HG03521 (cell line): ENCODE measurements around the gene RAB3A.
"Not testable (repeated sequence)": the region's sequence is repeated elsewhere in the genome, so short reads cannot be mapped to it uniquely, and the experiment has no call there.

Source experiments
- ATAC-seq: cut with Tn5 transposase; IDR thresholded peaks from one replicate; pipeline ENCODE4 v1.9.1; 2021; ENCODE audit warnings: mild to moderate bottlenecking, moderate library complexity; ENCODE audit not compliant: unreplicated experiment

The RAB3A gene

DNA sequence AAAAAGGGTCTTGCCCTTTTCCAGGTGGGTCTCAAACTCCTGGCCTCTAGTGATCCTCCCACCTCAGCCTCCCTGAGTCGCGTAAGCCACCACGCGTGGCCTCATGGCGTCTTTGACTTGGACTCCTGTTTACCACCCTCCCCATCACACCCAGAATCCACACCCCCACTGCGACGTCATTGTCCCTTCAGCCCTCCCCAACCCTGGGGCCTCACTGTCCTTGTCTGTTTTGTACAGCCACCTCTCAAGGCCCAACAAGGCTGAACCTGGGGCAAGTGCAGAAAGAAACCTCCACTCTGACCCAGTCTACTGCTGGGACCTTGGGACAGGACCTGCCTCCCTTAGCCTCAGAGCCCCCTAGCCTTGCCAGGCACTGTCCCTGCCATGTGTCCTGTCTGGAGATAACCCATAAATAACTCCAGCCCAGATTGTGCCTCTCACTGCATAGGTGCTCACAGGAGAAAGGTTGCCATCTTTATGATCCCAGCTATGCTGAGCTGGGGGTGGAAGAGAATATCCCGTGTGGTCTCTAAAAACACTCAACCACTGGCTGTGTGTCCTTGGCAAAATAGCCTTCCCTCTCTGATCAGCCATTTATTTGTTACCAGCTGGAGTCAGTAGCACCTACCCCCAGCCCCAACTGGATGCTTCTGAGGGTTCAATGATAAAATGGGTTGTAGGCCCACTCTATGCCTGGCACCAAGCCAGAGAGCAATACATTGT lies 32.1 kb downstream of the RAB3A start:
- no peak for ATAC-seq

- no peak for ATAC-seq
Observed at GRCh38 chr19:18170714-18171255, 33.1 kb downstream of the RAB3A start.

DNA sequence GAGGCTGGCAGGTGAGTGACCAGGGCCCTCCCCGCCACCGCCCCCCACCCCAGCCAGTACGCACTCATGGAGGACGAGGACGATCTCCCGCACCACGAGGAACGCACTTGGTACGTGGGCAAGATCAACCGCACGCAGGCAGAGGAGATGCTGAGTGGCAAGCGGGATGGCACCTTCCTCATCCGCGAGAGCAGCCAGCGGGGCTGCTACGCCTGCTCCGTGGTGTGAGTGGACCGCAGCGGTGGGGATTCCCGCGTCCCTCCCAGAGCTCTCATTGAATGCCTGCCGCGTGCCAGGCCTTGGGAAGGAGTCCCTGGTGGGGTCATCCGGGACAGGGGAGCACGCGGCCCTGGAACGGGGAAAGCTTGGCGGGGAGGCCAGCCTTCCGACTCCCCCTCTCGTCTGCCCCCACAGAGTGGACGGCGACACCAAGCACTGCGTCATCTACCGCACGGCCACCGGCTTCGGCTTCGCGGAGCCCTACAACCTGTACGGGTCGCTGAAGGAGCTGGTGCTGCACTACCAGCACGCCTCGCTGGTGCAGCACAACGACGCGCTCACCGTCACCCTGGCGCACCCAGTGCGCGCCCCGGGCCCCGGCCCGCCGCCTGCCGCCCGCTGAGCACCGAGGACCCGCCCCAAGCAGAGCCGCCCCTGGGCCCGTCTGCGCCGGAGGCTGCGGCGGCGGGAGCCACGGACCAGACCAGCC lies 35.0 kb downstream of the RAB3A start:
- no peak for ATAC-seq

- no peak for ATAC-seq
Observed at GRCh38 chr19:18167975-18168645, 35.7 kb downstream of the RAB3A start.

DNA sequence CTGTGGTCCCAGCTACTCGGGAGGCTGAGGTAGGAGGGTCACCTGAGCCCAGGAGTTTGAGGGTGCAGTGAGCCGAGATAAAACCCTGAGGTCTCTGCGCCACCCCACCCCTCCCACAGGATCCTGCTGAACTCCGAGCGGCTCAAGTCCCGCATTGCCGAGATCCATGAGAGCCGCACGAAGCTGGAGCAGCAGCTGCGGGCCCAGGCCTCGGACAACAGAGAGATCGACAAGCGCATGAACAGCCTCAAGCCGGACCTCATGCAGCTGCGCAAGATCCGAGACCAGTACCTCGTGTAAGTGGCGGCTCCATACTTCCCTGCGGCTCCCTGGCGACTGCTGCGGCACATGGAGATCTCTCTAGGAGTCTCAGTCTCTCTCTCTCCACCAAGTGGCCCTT lies 36.8 kb downstream of the RAB3A start:
- ATAC-seq: no peak

- ATAC-seq: no peak
Observed at GRCh38 chr19:18165794-18166544, 37.9 kb downstream of the RAB3A start.

DNA sequence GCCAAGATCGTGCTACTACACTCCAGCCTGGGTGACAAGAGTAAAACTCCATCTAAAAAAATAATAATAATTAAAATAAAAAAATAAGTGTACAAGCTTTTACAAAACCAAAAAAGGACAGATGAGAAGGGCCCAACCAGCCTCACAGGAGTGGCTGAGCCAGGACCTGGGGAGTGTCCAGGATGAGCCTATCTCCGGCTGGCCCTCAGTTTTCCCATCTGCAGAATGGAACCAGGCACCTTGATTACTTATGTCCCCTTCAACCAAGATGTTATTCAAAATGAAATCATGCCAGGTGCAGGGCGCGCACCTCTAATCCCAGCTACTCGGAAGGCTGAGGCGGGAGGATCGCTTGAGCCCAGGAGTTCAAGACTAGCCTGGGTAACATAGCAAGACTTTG lies 39.8 kb downstream of the RAB3A start:
- ATAC-seq: no peak

DNA sequence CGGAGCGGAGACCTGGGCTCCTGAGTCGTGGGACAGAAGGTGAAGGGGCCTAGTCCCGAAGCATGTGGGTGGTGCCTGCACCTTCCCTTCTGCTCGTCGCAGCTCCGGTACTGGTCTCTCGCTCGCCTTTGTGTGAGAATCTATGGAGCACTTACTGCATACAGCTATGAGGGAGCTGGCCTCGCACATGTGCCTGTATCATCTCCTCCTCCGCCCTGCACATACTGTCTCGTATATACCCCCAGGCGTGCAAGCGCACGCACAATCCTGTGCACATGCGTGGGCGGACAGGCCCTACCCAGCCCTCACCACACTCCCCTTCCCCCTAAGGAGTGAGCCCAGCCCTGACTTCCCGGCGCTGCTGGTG lies 42.2 kb downstream of the RAB3A start:
- no peak for ATAC-seq

- ATAC-seq: peak; percentile 74
Observed at GRCh38 chr19:18160971-18161635, 42.7 kb downstream of the RAB3A start.

GRCh38 chr19:18160493-18160970 lies 43.3 kb downstream of the RAB3A start:
- no peak for ATAC-seq

DNA sequence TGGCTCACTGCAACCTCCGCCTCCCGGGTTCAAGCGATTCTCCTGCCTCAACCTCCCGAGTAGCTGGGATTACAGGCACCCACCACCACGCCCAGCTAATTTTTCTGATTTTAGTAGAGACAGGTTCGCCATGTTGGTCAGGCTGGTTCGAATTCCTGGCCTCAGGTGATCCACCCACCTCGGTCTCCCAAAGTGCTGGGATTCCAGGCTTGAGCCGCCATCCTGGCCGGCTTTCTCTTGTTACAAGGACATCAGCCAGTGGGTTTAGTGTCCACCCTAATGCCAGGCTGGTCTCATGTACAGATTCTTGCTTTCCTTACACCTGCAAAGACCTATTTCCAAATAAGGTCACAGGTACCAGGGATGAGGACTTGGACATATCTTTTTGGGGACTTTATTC lies 44.0 kb downstream of the RAB3A start:
- no peak for ATAC-seq

DNA sequence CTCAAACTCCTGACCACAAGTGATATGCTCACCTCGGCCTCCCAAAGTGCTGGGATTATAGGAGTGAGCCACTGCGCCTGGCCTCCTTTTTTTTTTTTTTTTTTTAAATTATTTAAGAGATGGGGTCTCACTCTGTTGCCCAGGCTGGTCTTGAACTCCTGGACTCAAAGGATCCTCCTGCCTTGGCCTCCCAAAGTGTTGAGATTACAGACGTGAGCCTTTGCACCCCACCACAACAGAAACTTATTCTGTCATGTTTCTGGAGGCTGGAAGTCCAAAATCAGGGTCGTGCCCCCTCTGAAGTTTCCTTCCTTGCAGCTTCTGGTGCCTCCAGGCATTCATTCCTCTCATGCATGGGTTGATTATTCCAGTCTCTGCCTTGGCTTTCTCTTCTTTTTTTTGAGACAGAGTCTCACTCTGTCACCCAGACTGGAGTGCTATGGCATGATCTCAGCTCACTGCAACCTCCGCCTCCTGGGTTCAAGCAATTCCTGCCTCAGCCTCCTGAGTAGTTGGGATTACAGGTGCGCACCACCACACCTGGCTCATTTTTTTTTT lies 44.7 kb downstream of the RAB3A start:
- ATAC-seq: not testable (repeated sequence)

GRCh38 chr19:18158467-18158866 lies 45.4 kb downstream of the RAB3A start:
- ATAC-seq: no peak

- ATAC-seq: no peak
Observed at GRCh38 chr19:18157465-18158063, 46.3 kb downstream of the RAB3A start.

DNA sequence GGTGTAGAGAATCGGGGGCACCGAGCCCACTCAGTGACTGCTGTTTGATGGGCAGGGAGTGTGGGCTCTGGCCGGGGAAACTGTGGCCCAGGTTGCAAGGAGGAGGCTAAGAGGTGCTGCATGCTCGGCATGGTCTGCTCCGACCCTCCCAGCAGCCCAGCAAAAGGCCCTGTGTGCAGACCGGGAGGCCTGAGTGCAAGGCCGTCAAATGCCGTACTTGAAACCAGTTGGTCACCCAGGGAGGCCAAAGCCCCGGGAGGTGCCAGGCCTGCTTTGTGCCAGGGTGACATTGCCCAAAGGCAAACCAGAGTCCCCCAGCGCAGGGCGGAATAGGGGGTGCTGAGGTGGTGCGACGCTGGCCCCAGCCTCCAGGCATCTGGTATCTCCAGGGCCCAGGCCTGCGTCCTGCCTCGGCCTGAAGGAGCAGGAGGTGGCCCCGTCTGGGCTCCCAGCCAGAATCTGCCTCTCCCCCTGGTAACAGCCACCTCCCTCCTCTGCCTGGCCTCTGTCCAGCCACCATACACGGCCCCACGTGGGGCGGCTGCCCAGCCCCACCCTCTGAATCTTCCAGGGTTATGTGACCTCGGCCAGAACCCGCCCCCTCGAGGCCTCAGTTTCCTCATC lies 46.9 kb downstream of the RAB3A start:
- no peak for ATAC-seq

GRCh38 chr19:18156268-18156667 lies 47.6 kb downstream of the RAB3A start:
- ATAC-seq: no peak

GRCh38 chr19:18155095-18156087 lies 48.5 kb downstream of the RAB3A start:
- no peak for ATAC-seq

GRCh38 chr19:18153556-18154134 lies 50.2 kb downstream of the RAB3A start:
- no peak for ATAC-seq
